H1 (cell line): Measurements from ENCODE around the gene HDHD3. TPM values are rescaled to one million over a fixed set of nuclear protein-coding genes. Genes with fewer than 3 reads are reported as not detected.

ENCODE experiments used
- CTCF ChIA-PET: fragments of 300-600 bp; sonication (Branson Sonifier 250); formaldehyde crosslinking; loops from one replicate; lab custom pipeline; 2021; ENCODE audit not compliant: partially characterized antibody; lab: Charles Lee
- POLR2A ChIA-PET: fragments of 300-600 bp; sonication (Branson Sonifier 250); formaldehyde crosslinking; loops from one replicate; lab custom pipeline; 2021; ENCODE audit warnings: inconsistent platforms; ENCODE audit not compliant: partially characterized antibody; lab: Charles Lee
- DNase-seq, 2 experiments: peaks; one replicate each; pipeline versions ENCODE4 v3.0.0 to v3.0.0-alpha.2; 2010 to 2022; ENCODE audit warnings: low spot score in 2 of 2, low read depth in 1 of 2, mixed read lengths in 1 of 2
- FAIRE-seq: peaks from 2 replicates; lab custom pipeline; 2011; peaks lifted over from hg19 to GRCh38; lab: Jason Lieb, UNC
- H2AFZ ChIP-seq: 2 replicates; pipeline ENCODE4 v1.8.1; 2012; ENCODE audit warnings: low read length, inconsistent platforms
- H2AK5ac ChIP-seq: 2 replicates; pipeline ENCODE4 v1.6.1; 2013; ENCODE audit warnings: low read depth, low read length
- H2BK120ac ChIP-seq: replicated peaks from 2 replicates; pipeline ENCODE3; 2013; ENCODE audit warnings: low read depth, low read length, inconsistent platforms
- H2BK12ac ChIP-seq: 2 replicates; pipeline ENCODE4 v1.6.1; 2013; ENCODE audit warnings: low read depth, low read length
- H2BK15ac ChIP-seq: 2 replicates; pipeline ENCODE4 v1.6.1; 2013; ENCODE audit warnings: low read length
- H2BK20ac ChIP-seq: 2 replicates; pipeline ENCODE4 v1.6.1; 2013; ENCODE audit warnings: low read length
- H2BK5ac ChIP-seq: 2 replicates; pipeline ENCODE4 v1.6.1; 2013; ENCODE audit warnings: low read depth, low read length
- H3K14ac ChIP-seq: 2 replicates; pipeline ENCODE4 v1.6.1; 2013; ENCODE audit warnings: inconsistent platforms; ENCODE audit not compliant: insufficient read length
- H3K18ac ChIP-seq: 2 replicates; pipeline ENCODE4 v1.6.1; 2013; ENCODE audit warnings: low read length; ENCODE audit errors: extremely low read depth
- H3K23ac ChIP-seq: 2 replicates; pipeline ENCODE4 v1.6.1; 2013; ENCODE audit warnings: inconsistent platforms; ENCODE audit not compliant: insufficient read length
- H3K23me2 ChIP-seq: 2 replicates; pipeline ENCODE4 v1.6.1; 2013; ENCODE audit warnings: low read depth, low read length
- H3K27ac ChIP-seq: 2 replicates; pipeline ENCODE4 v1.6.1; 2011; ENCODE audit warnings: low read depth, low read length, inconsistent platforms
- H3K27me3 ChIP-seq, 4 experiments: replicated peaks in 1 of 4; 1 replicate in 1 of 4; 2 replicates in 3 of 4; pipeline versions ENCODE4 v1.6.1 to v1.8.1; 2011 to 2013; ENCODE audit warnings: low read length in 3 of 4, mild to moderate bottlenecking in 3 of 4, inconsistent platforms in 2 of 4, mixed read lengths in 2 of 4, moderate library complexity in 1 of 4; ENCODE audit not compliant: control insufficient read depth in 3 of 4, insufficient read depth in 3 of 4; ENCODE audit errors: extremely low read depth in 1 of 4
- H3K36me3 ChIP-seq, 4 experiments: 2 replicates each; pipeline versions ENCODE4 v1.6.1 to v1.8.1; 2011 to 2013; ENCODE audit warnings: mild to moderate bottlenecking in 4 of 4, low read length in 3 of 4, moderate library complexity in 2 of 4, control low read depth in 1 of 4, inconsistent platforms in 1 of 4; ENCODE audit not compliant: insufficient read depth in 4 of 4, control insufficient read depth in 2 of 4
- H3K4ac ChIP-seq: replicated peaks from 2 replicates; pipeline ENCODE3; 2013; ENCODE audit warnings: low read length, low read depth, mixed read lengths, inconsistent platforms; ENCODE audit not compliant: insufficient read length
- H3K4me1 ChIP-seq, 4 experiments: replicated peaks in 1 of 4; 1 replicate in 1 of 4; 2 replicates in 3 of 4; pipeline versions ENCODE4 v1.6.1 to v1.8.1; 2011 to 2013; ENCODE audit warnings: low read length in 3 of 4, inconsistent platforms in 2 of 4, mixed read lengths in 1 of 4; ENCODE audit not compliant: insufficient read depth in 4 of 4, control insufficient read depth in 3 of 4
- H3K4me2 ChIP-seq, 2 experiments: 2 replicates each; pipeline versions ENCODE4 v1.6.1 to v1.8.1; 2011 to 2013; ENCODE audit warnings: low read depth in 2 of 2, low read length in 2 of 2, control low read depth in 1 of 2, inconsistent platforms in 1 of 2, mild to moderate bottlenecking in 1 of 2; ENCODE audit not compliant: insufficient read depth in 1 of 2
- H3K4me3 ChIP-seq, 4 experiments: fragments of 200-600, 300-600 bp in 1 of 4; sonication (generic), shearing (Covaris generic), sonication (Bioruptor Twin) in 1 of 4; 2 replicates each; pipeline versions ENCODE4 v1.5.1 to v1.8.1; 2011 to 2016; ENCODE audit warnings: low read length in 4 of 4, low read depth in 3 of 4, control low read depth in 2 of 4, inconsistent platforms in 2 of 4, mild to moderate bottlenecking in 2 of 4, mixed read lengths in 1 of 4, moderate library complexity in 1 of 4; ENCODE audit not compliant: insufficient read depth in 2 of 4; ENCODE audit errors: extremely low read depth in 1 of 4
- H3K56ac ChIP-seq: replicated peaks from 2 replicates; pipeline ENCODE3; 2013; ENCODE audit warnings: low read depth, mild to moderate bottlenecking, mixed read lengths, low read length, inconsistent platforms; ENCODE audit not compliant: insufficient read length
- H3K79me1 ChIP-seq: 2 replicates; pipeline ENCODE4 v1.6.1; 2013; ENCODE audit warnings: low read depth, low read length, control low read depth
- H3K79me2 ChIP-seq, 2 experiments: 2 replicates each; pipeline versions ENCODE4 v1.6.1 to v1.8.1; 2012 to 2013; ENCODE audit warnings: low read length in 2 of 2, mild to moderate bottlenecking in 2 of 2, inconsistent platforms in 1 of 2; ENCODE audit not compliant: insufficient read depth in 2 of 2, control insufficient read depth in 1 of 2
- H3K9ac ChIP-seq, 4 experiments: replicated peaks in 1 of 4; 1 replicate in 1 of 4; 2 replicates in 3 of 4; pipeline versions ENCODE4 v1.6.1 to v1.8.1; 2011 to 2013; ENCODE audit warnings: low read depth in 3 of 4, low read length in 3 of 4, control low read depth in 2 of 4, mild to moderate bottlenecking in 2 of 4, moderate library complexity in 2 of 4, inconsistent platforms in 1 of 4; ENCODE audit errors: extremely low read depth in 1 of 4
- H3K9me3 ChIP-seq, 2 experiments: 2 replicates each; pipeline versions ENCODE4 v1.6.1 to v1.8.1; 2012 to 2013; ENCODE audit warnings: mild to moderate bottlenecking in 2 of 2, moderate library complexity in 2 of 2, control low read depth in 1 of 2, inconsistent platforms in 1 of 2, low read depth in 1 of 2, low read length in 1 of 2, mixed read lengths in 1 of 2; ENCODE audit not compliant: insufficient read depth in 2 of 2
- H4K20me1 ChIP-seq, 2 experiments: replicated peaks in 1 of 2; 2 replicates each; pipeline versions ENCODE3 to v1.8.1; 2011 to 2013; ENCODE audit warnings: inconsistent platforms in 2 of 2, low read length in 2 of 2, mild to moderate bottlenecking in 1 of 2; ENCODE audit not compliant: insufficient read depth in 2 of 2, control insufficient read depth in 1 of 2
- H4K5ac ChIP-seq: 2 replicates; pipeline ENCODE4 v1.6.1; 2013; ENCODE audit warnings: low read length, low read depth, mixed read lengths, inconsistent platforms; ENCODE audit not compliant: insufficient read length
- H4K8ac ChIP-seq: 2 replicates; pipeline ENCODE4 v1.8.0; 2013; ENCODE audit warnings: mild to moderate bottlenecking, moderate library complexity, low read length, inconsistent platforms; ENCODE audit not compliant: insufficient read depth; ENCODE audit errors: extremely low read depth
- H4K91ac ChIP-seq: replicated peaks from 2 replicates; pipeline ENCODE3; 2013; ENCODE audit warnings: low read length, mixed read lengths, inconsistent platforms; ENCODE audit not compliant: insufficient read length
- CHD1 ChIP-seq: IDR thresholded peaks from 2 replicates; pipeline ENCODE4 v1.6.1; 2012; ENCODE audit warnings: low read depth, low read length, improper control_type of control experiment
- CTCF ChIP-seq, 3 experiments: IDR thresholded peaks; 1 replicate in 2 of 3; 2 replicates in 1 of 3; pipeline versions ENCODE4 v1.5.1 to v1.6.1; 2011; ENCODE audit warnings: low read length in 3 of 3, mild to moderate bottlenecking in 3 of 3, inconsistent platforms in 2 of 3, low read depth in 1 of 3, moderate library complexity in 1 of 3; ENCODE audit not compliant: insufficient read depth in 1 of 3; ENCODE audit errors: control extremely low read depth in 1 of 3
- POLR2AphosphoS5 ChIP-seq: IDR thresholded peaks from 2 replicates; pipeline ENCODE4 v1.6.1; 2011; ENCODE audit warnings: low read depth, low read length
- RXRA ChIP-seq: IDR thresholded peaks from 2 replicates; pipeline ENCODE4 v1.6.1; 2011; ENCODE audit warnings: low read depth, mild to moderate bottlenecking, low read length, moderate library complexity; ENCODE audit not compliant: insufficient read depth
- TAF1 ChIP-seq: IDR thresholded peaks from 2 replicates; pipeline ENCODE4 v1.6.1; 2011; ENCODE audit warnings: mild to moderate bottlenecking, low read depth, low read length
- USF2 ChIP-seq: IDR thresholded peaks from 2 replicates; pipeline ENCODE4 v1.6.1; 2011; ENCODE audit warnings: low read length, improper control_type of control experiment
- WGBS, 2 experiments: shearing (Covaris generic) in 1 of 2; methylation state at CpG; one replicate each; pipeline versions ENCODE4 v1.1.6 to v1.1.7; 2013 to 2015; ENCODE audit warnings: low lambda C conversion rate in 2 of 2, mixed read lengths in 2 of 2, inconsistent platforms in 1 of 2, low coverage in 1 of 2, missing lambda C conversion rate in 1 of 2; ENCODE audit not compliant: insufficient replicate concordance in 2 of 2, insufficient coverage in 1 of 2, insufficient read length in 1 of 2; ENCODE audit errors: extremely low coverage in 1 of 2, missing lambda C conversion rate in 1 of 2; 5-methylcytosine and 5-hydroxymethylcytosine counted together
- polyA plus RNA-seq, 7 experiments: library from polyadenylated mRNA; depleted of rRNA in 3 of 7; stranded (reverse) in 5 of 7; unstranded in 2 of 7; fragments of >200 nt in 5 of 7; fragments of 200-250 nt in 2 of 7; gene quantifications; 1 replicate in 5 of 7; 2 replicates in 1 of 7; 4 replicates in 1 of 7; pipeline versions ENCODE4 v1.2.1 to v1.2.3, GENCODE V29; 2011 to 2013; ENCODE audit warnings: missing spikeins in 2 of 7, mixed read lengths in 2 of 7
- total RNA-seq: library from RNA; stranded (reverse); fragmentation: NEBNext Ultra II Directional; extraction: Animal tissue kit (Norgen Biotek cat#: 25700); gene quantifications from 2 replicates; pipeline ENCODE4 v1.2.1, GENCODE V29; 2021

The HDHD3 gene
- total and polyA plus RNA-seq, 2 of the 8 experiments (the other 6 are each of a cell fraction or from before 2014, with no cell fraction given) = 12.1 to 25.3 TPM

GRCh38 chr9:113331780-113332179 is 45.0 kb downstream of the HDHD3 start:
- Histone ChIP-seq H3K79me2 (no peaks in the 10 kb centered on the region), H4K20me1 (no peaks in the 10 kb centered on the region), H2BK20ac (no peak overlapping the region), H2AFZ (no peak overlapping the region)
- FAIRE-seq = no peak
- POLR2A ChIA-PET = interaction anchor here (1.3 kb wide), 1 partner anchor 8 kb away, joined by 4 read pairs; the partner anchor contains the start of gene WDR31
- TF ChIP-seq POLR2AphosphoS5 (no peak), TAF1 (no peak), CTCF (IDR thresholded peaks at IDR 0.05; ENCODE audit: control extremely low read depth in 1 of 3, insufficient read depth in 1 of 3, low read depth in 1 of 3, low read length in 3 of 3) (no peak), RXRA (no peak), CHD1 (no peak), USF2 (no peak)
- TF ChIP-seq, all 59 proteins: peak for 0
- Histone ChIP-seq H2BK15ac (no peak overlapping the region), H3K9ac (no peak overlapping the region), H3K4me2 (no peak overlapping the region), H3K18ac (no peak overlapping the region), H4K8ac (no peak overlapping the region), H3K36me3 (no peaks in the 10 kb centered on the region), H4K5ac (no peak overlapping the region), H3K4me3 (no peak overlapping the region), H3K27me3 (no peaks in the 10 kb centered on the region), H3K27ac (no peak overlapping the region), H3K4me1 (no peaks in the 10 kb centered on the region), H2BK5ac (no peak overlapping the region), H2AK5ac (no peak overlapping the region), H2BK120ac (no peak overlapping the region), H3K9me3 (no peaks in the 10 kb centered on the region), H3K4ac (no peak overlapping the region), H3K23me2 (no peaks in the 10 kb centered on the region), H2BK12ac (no peak overlapping the region), H3K56ac (no peak overlapping the region), H3K14ac (no peak overlapping the region), H4K91ac (no peak overlapping the region), H3K79me1 (no peaks in the 10 kb centered on the region), H3K23ac (no peak overlapping the region)
- DNase-seq = no peak
- WGBS, 2 experiments = 81% methylated on average over 4 of the region's 4 CpGs; no CpG with 5 or more reads in 1 of the 2 experiments
- CTCF ChIA-PET = interaction anchor here (0.9 to 2.7 kb wide), 2 partner anchors 18 to 22 kb away, joined by 3 to 9 read pairs; no protein-coding TSS in a partner anchor
